SK-N-MC (cell line): Measurements from ENCODE around the gene RER1.

ENCODE experiments used
- EZH2 ChIP-seq: fragments of 200-600 bp; sonication (generic); IDR thresholded peaks from one replicate; pipeline ENCODE4 v1.6.1; 2017; ENCODE audit warnings: antibody characterized with exemption
- FOXP2 ChIP-seq: optimal IDR thresholded peaks from 2 replicates; pipeline ENCODE3; 2011; ENCODE audit warnings: mild to moderate bottlenecking, moderate library complexity; ENCODE audit not compliant: insufficient read depth; ENCODE audit errors: extremely low read length, control extremely low read depth

- TF ChIP-seq EZH2 (no peak), FOXP2 (no peak)
Measured at GRCh38 chr1:2358072-2358471, 33.6 kb upstream of the RER1 start.
